PFSK-1 (cell line): ENCODE results near the gene RNASEH2C.

ENCODE experiments used
- FOXP2 ChIP-seq: optimal IDR thresholded peaks from 2 replicates; pipeline ENCODE3; 2011; ENCODE audit warnings: borderline replicate concordance, control low read depth, inconsistent platforms; ENCODE audit not compliant: insufficient read depth; ENCODE audit errors: extremely low read length, extremely low read depth
- POLR2AphosphoS5 ChIP-seq: IDR thresholded peaks from 2 replicates; pipeline ENCODE4 v1.6.1; 2012; ENCODE audit warnings: low read depth, mild to moderate bottlenecking, control low read depth, low read length, moderate library complexity
- SIN3A ChIP-seq: IDR thresholded peaks from 2 replicates; pipeline ENCODE4 v1.6.1; 2012; ENCODE audit warnings: mild to moderate bottlenecking, low read length, moderate library complexity, borderline replicate concordance; ENCODE audit not compliant: insufficient read depth
- TAF1 ChIP-seq: IDR thresholded peaks from 2 replicates; pipeline ENCODE4 v1.6.1; 2012; ENCODE audit warnings: low read length, control low read depth, borderline replicate concordance; ENCODE audit not compliant: insufficient read depth
- TF ChIP-seq, protein P1 (sequence below), 2 experiments: IDR thresholded peaks; 2 replicates each; pipeline versions ENCODE4 v1.6.1 to v1.8.0; 2011 to 2012; ENCODE audit warnings: low read depth in 2 of 2, low read length in 2 of 2, control low read depth in 1 of 2, inconsistent platforms in 1 of 2, mild to moderate bottlenecking in 1 of 2, moderate library complexity in 1 of 2; ENCODE audit not compliant: insufficient read depth in 1 of 2

Gene RNASEH2C

DNA sequence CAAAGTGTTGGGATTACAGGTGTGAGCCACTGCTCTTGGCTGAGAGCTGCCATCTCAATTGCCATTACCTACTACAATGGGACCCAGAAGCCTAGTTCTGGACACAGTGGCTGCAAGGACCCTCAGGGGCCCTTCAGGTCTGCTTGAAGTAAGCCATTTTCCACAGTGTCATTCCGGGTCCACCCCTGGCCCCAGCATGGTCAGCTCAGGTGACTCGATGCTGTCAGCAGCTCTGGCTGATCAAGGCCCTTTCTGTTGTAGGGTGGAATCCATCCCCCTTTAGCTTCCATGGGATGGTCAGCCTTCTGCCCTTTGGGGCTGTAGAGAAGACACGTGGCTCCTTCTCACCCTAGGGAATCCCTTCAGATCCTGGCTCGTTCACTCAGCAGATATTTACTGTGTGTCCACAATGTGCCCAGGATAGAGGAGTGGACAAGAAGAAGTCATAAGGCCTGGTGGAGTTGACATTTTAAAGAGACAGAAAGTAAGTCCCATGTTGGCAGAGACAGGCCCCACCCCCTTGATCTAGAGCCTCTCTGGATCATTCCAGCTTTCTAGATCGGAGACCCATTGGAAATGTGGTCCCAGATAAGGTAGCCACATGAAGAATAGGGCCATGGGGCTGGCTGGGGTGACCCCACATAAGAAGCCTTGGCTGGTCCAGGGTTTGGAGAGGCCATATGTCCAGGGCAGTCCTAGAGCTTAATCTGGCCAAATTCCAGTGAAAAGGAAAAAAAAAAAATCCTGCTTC is 23.6 kb downstream of the RNASEH2C start:
- TF ChIP-seq FOXP2 (no peak), TAF1 (no peak), SIN3A (no peak), POLR2AphosphoS5 (no peak)
- TF ChIP-seq, protein P1, sequence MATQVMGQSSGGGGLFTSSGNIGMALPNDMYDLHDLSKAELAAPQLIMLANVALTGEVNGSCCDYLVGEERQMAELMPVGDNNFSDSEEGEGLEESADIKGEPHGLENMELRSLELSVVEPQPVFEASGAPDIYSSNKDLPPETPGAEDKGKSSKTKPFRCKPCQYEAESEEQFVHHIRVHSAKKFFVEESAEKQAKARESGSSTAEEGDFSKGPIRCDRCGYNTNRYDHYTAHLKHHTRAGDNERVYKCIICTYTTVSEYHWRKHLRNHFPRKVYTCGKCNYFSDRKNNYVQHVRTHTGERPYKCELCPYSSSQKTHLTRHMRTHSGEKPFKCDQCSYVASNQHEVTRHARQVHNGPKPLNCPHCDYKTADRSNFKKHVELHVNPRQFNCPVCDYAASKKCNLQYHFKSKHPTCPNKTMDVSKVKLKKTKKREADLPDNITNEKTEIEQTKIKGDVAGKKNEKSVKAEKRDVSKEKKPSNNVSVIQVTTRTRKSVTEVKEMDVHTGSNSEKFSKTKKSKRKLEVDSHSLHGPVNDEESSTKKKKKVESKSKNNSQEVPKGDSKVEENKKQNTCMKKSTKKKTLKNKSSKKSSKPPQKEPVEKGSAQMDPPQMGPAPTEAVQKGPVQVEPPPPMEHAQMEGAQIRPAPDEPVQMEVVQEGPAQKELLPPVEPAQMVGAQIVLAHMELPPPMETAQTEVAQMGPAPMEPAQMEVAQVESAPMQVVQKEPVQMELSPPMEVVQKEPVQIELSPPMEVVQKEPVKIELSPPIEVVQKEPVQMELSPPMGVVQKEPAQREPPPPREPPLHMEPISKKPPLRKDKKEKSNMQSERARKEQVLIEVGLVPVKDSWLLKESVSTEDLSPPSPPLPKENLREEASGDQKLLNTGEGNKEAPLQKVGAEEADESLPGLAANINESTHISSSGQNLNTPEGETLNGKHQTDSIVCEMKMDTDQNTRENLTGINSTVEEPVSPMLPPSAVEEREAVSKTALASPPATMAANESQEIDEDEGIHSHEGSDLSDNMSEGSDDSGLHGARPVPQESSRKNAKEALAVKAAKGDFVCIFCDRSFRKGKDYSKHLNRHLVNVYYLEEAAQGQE (IDR thresholded peaks at IDR 0.05; ENCODE audit: insufficient read depth in 1 of 2, low read depth in 2 of 2, low read length in 2 of 2) = no peak

DNA sequence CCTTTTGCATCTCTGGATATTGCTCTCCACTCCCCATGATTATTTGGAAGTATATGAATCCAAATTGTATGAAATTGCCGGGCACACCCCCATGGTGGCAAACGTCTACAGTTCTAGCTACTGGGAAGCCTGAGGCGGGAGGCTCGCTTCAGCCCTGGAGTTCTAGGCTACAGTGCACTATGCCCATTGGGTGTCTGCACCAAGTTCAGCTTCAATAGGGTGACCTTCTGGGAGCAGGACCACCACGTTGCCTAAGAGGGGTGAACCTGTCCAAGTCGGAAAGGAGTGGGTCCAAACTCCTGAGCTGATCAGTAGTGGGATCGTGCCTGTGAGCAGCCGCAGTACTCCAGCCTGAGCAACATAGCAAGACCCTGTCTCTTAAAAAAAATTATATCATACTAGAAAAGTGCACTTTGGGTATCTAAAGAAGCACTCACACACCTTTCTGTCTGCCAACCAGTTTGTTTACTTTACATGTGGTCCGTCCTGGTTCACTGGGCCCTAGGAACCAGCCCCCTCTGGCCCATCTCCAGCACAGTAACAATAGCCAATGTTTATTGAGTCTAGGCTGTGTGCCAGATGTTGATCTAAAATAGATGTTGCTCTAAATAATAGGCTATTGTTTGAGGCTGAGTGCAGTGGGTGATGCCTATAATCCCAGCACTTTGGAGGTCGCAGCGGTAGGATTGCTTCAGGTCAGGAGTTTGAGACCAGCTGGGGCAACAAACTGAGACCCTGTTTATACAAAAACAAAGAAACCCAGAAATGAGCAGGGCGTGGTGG is 24.9 kb downstream of the RNASEH2C start:
- no peak for TF ChIP-seq TAF1
- TF ChIP-seq, protein P1 (IDR thresholded peaks at IDR 0.05; ENCODE audit: insufficient read depth in 1 of 2, low read depth in 2 of 2, low read length in 2 of 2) = no peak
- TF ChIP-seq FOXP2 = no peak
- no peak for TF ChIP-seq POLR2AphosphoS5
- no peak for TF ChIP-seq SIN3A

GRCh38 chr11:65692367-65692766 is 28.2 kb downstream of the RNASEH2C start:
- TF ChIP-seq TAF1 (no peak), POLR2AphosphoS5 (no peak), SIN3A (no peak), FOXP2 (no peak)
- TF ChIP-seq, protein P1 (IDR thresholded peaks at IDR 0.05; ENCODE audit: insufficient read depth in 1 of 2, low read depth in 2 of 2, low read length in 2 of 2) = no peak

- no peak for TF ChIP-seq TAF1
- TF ChIP-seq, protein P1 (IDR thresholded peaks at IDR 0.05; ENCODE audit: insufficient read depth in 1 of 2, low read depth in 2 of 2, low read length in 2 of 2) = no peak
- TF ChIP-seq POLR2AphosphoS5 = no peak
- no peak for TF ChIP-seq FOXP2
- TF ChIP-seq SIN3A = no peak
These were observed 34.6 kb downstream of the RNASEH2C start for GRCh38 chr11:65685981-65686380.
